Common myeloid progenitor, CD34-positive (primary cell): Measurements from ENCODE around the gene ACOT13.
"Not testable (repeated sequence)": the region's sequence is repeated elsewhere in the genome, so short reads cannot be mapped to it uniquely, and the experiment has no call there.

Source experiments
- CTCF ChIA-PET: fragments of 350-600 bp; sonication (Branson Sonifier 250); formaldehyde crosslinking; loops from one replicate; lab custom pipeline; 2021; ENCODE audit warnings: antibody characterized with exemption; lab: Charles Lee
- POLR2A ChIA-PET: fragments of 350-600 bp; sonication (Branson Sonifier 250); formaldehyde crosslinking; loops from one replicate; lab custom pipeline; 2021; ENCODE audit warnings: antibody characterized with exemption; lab: Charles Lee
- DNase-seq, 3 donors: peaks; one replicate each; pipeline versions ENCODE4 v3.0.0 to v3.0.0-alpha.2; 2013
- H3K27ac ChIP-seq, 2 experiments: 1 replicate in 1 of 2; 2 replicates in 1 of 2; pipeline ENCODE4 v1.7.0; 2013; ENCODE audit warnings: inconsistent platforms in 2 of 2, low read length in 2 of 2, mild to moderate bottlenecking in 2 of 2, low read depth in 1 of 2, moderate library complexity in 1 of 2; ENCODE audit not compliant: severe bottlenecking in 2 of 2, insufficient read depth in 1 of 2, poor library complexity in 1 of 2
- H3K27me3 ChIP-seq, 5 experiments: replicated peaks in 2 of 5; 1 replicate in 3 of 5; 2 replicates in 2 of 5; pipeline versions ENCODE4 v1.6.1 to v1.7.0; 2013; ENCODE audit warnings: low read length in 4 of 5, mild to moderate bottlenecking in 2 of 5, moderate library complexity in 2 of 5, inconsistent platforms in 1 of 5; ENCODE audit not compliant: insufficient read depth in 5 of 5, control insufficient read depth in 4 of 5
- H3K36me3 ChIP-seq, 4 experiments: 1 replicate in 2 of 4; 2 replicates in 2 of 4; pipeline versions ENCODE4 v1.6.1 to v1.7.0; 2013; ENCODE audit warnings: low read length in 3 of 4, control low read depth in 1 of 4, mild to moderate bottlenecking in 1 of 4; ENCODE audit not compliant: control insufficient read depth in 4 of 4, insufficient read depth in 4 of 4
- H3K4me1 ChIP-seq, 4 experiments: 1 replicate in 3 of 4; 2 replicates in 1 of 4; pipeline versions ENCODE4 v1.6.1 to v1.7.1; 2013; ENCODE audit warnings: low read length in 3 of 4, mild to moderate bottlenecking in 3 of 4, control low read depth in 1 of 4, inconsistent platforms in 1 of 4, moderate library complexity in 1 of 4; ENCODE audit not compliant: control insufficient read depth in 4 of 4, insufficient read depth in 4 of 4; ENCODE audit errors: control extremely low read depth in 1 of 4
- H3K4me3 ChIP-seq, 7 experiments: 1 replicate in 4 of 7; 2 replicates in 3 of 7; pipeline versions ENCODE4 v1.5.1 to v1.7.0; 2013; ENCODE audit warnings: mild to moderate bottlenecking in 7 of 7, low read length in 6 of 7, moderate library complexity in 6 of 7, inconsistent platforms in 2 of 7, low read depth in 2 of 7, control low read depth in 1 of 7; ENCODE audit not compliant: insufficient read depth in 4 of 7, control insufficient read depth in 1 of 7; ENCODE audit errors: extremely low read depth in 1 of 7
- H3K9me3 ChIP-seq, 5 experiments: 1 replicate in 4 of 5; 2 replicates in 1 of 5; pipeline versions ENCODE4 v1.6.1 to v1.7.1; 2013; ENCODE audit warnings: low read length in 4 of 5, mild to moderate bottlenecking in 2 of 5, inconsistent platforms in 1 of 5, low read depth in 1 of 5, moderate library complexity in 1 of 5; ENCODE audit not compliant: control insufficient read depth in 4 of 5, insufficient read depth in 2 of 5; ENCODE audit errors: control extremely low read depth in 1 of 5
- WGBS: methylation state at CpG from one replicate; pipeline ENCODE4 v1.1.5; 2013; ENCODE audit not compliant: insufficient coverage; 5-methylcytosine and 5-hydroxymethylcytosine counted together

ACOT13 gene

GRCh38 chr6:24719125-24719971 is 52.5 kb downstream of the ACOT13 start, which contains the start of gene C6orf62:
TSS of gene C6orf62 (minus strand) at chr6:24719154. CDS start at chr6:24718668, 486 bp downstream.
- POLR2A ChIA-PET = interaction anchor here (0.8 to 1.3 kb wide), 5 partner anchors 12 to 224 kb away, joined by 3 read pairs; partner anchors contain the start of genes ACOT13, ALDH5A1, GMNN and TDP2
- Histone ChIP-seq H3K36me3 (peaks cover 0 to 31% (median 15%) of the 10 kb centered on the region in 4 experiments), H3K4me1 (peaks cover 27 to 46% (median 36%) of the 10 kb centered on the region in 4 experiments), H3K27ac (peak within 1 kb of the TSS; percentile 99 to 100), H3K4me3 (peak within 1 kb of the TSS; percentile 89 to 100 (median 94)), H3K27me3 (no peaks in the 10 kb centered on the region), H3K9me3 (no peaks in the 10 kb centered on the region)
- DNase-seq = peak; percentile 79 to 89 (median 88)
- 0% methylated on average over 9 of the region's 25 CpGs for WGBS
- CTCF ChIA-PET = interaction anchor here (0.8 to 1.1 kb wide), 2 partner anchors 13 to 15 kb away, joined by 3 read pairs; no protein-coding TSS in a partner anchor

- H3K4me1 ChIP-seq = peaks cover 27 to 46% (median 36%) of the 10 kb centered on the region in 4 experiments
- POLR2A ChIA-PET = interaction anchor here (0.8 to 1.3 kb wide), 2 partner anchors 13 to 53 kb away, joined by 3 read pairs; partner anchors contain the start of gene ACOT13
- H3K36me3 ChIP-seq = peaks cover 0 to 23% (median 11%) of the 10 kb centered on the region in 4 experiments
- H3K27ac ChIP-seq = peak overlapping the region; percentile 99 to 100
- H3K9me3 ChIP-seq = no peaks in the 10 kb centered on the region
- WGBS = 0% methylated on average over 21 of the region's 39 CpGs
- CTCF ChIA-PET = no interaction called here
- DNase-seq = peak; percentile 75 to 89 (median 82)
- peak overlapping the region; percentile 89 to 100 (median 94) for H3K4me3 ChIP-seq
- H3K27me3 ChIP-seq = no peaks in the 10 kb centered on the region
Observed at GRCh38 chr6:24720131-24720603, 53.3 kb downstream of the ACOT13 start.

- ChIA-PET CTCF (interaction anchor here (1.3 kb wide), 1 partner anchor 44 kb away, joined by 4 read pairs; no protein-coding TSS in a partner anchor), POLR2A (interaction anchor here (0.6 to 1.3 kb wide), 3 partner anchors 11 to 54 kb away, joined by 3 read pairs; partner anchors contain the start of gene ACOT13)
- WGBS = 0% methylated on average over 49 of the region's 60 CpGs
- Histone ChIP-seq H3K4me1 (peaks cover 26 to 44% (median 36%) of the 10 kb centered on the region in 4 experiments), H3K9me3 (no peaks in the 10 kb centered on the region), H3K27me3 (no peaks in the 10 kb centered on the region), H3K4me3 (peak overlapping the region; percentile 89 to 100 (median 94)), H3K36me3 (peaks cover 0 to 18% (median 7%) of the 10 kb centered on the region in 4 experiments), H3K27ac (peak overlapping the region; percentile 99 to 100)
- DNase-seq = peak; percentile 100
Observed at GRCh38 chr6:24720604-24721460, 54.0 kb downstream of the ACOT13 start.

GRCh38 chr6:24721461-24722215 is 54.8 kb downstream of the ACOT13 start:
- DNase-seq = no peak
- H3K4me1 ChIP-seq = peaks cover 22 to 36% (median 30%) of the 10 kb centered on the region in 4 experiments
- ChIA-PET CTCF (interaction anchor here (1.3 to 1.4 kb wide), 2 partner anchors 17 to 44 kb away, joined by 3 to 4 read pairs; no protein-coding TSS in a partner anchor), POLR2A (interaction anchor here (0.6 kb wide), 1 partner anchor 12 kb away, joined by 3 read pairs; no protein-coding TSS in a partner anchor)
- peak overlapping the region; percentile 62 to 100 for H3K27ac ChIP-seq
- peak overlapping the region; percentile 47 to 92 (median 79) for H3K4me3 ChIP-seq
- no peaks in the 10 kb centered on the region for H3K27me3 ChIP-seq
- peaks cover 0 to 10% (median under 1%) of the 10 kb centered on the region in 4 experiments for H3K36me3 ChIP-seq
- WGBS = 8% methylated on average over 26 of the region's 26 CpGs
- H3K9me3 ChIP-seq = no peaks in the 10 kb centered on the region

GRCh38 chr6:24723270-24723669 is 56.4 kb downstream of the ACOT13 start:
- H3K4me1 ChIP-seq = peaks cover 10 to 20% (median 15%) of the 10 kb centered on the region in 4 experiments
- no peaks in the 10 kb centered on the region for H3K9me3 ChIP-seq
- no peaks in the 10 kb centered on the region for H3K27me3 ChIP-seq
- no peak overlapping the region for H3K27ac ChIP-seq
- 100% methylated on average over 1 of the region's 3 CpGs for WGBS
- H3K4me3 ChIP-seq = no peak overlapping the region
- CTCF ChIA-PET = no interaction called here
- DNase-seq = no peak
- H3K36me3 ChIP-seq = peaks cover 0 to 2% (median 0%) of the 10 kb centered on the region in 4 experiments
- POLR2A ChIA-PET = no interaction called here

GRCh38 chr6:24730653-24731052 is 63.8 kb downstream of the ACOT13 start:
- DNase-seq, H3K4me3 ChIP-seq, H3K27ac ChIP-seq, H3K36me3 ChIP-seq, CTCF ChIA-PET, H3K4me1 ChIP-seq, H3K27me3 ChIP-seq, POLR2A ChIA-PET: not testable (repeated sequence)
- H3K9me3 ChIP-seq = peaks cover 0 to 12% (median 9%) of the 10 kb centered on the region in 5 experiments
- WGBS = 64% methylated on average over 3 of the region's 3 CpGs
